NCI-H1092 treated with DMSO at 0.1 percent for 48 hours (cell line): ENCODE data around the gene GPR61.

Experiments
- DNase-seq: peaks from one replicate; lab custom pipeline; 2025; lab: John Stamatoyannopoulos, UW

Gene GPR61

DNA sequence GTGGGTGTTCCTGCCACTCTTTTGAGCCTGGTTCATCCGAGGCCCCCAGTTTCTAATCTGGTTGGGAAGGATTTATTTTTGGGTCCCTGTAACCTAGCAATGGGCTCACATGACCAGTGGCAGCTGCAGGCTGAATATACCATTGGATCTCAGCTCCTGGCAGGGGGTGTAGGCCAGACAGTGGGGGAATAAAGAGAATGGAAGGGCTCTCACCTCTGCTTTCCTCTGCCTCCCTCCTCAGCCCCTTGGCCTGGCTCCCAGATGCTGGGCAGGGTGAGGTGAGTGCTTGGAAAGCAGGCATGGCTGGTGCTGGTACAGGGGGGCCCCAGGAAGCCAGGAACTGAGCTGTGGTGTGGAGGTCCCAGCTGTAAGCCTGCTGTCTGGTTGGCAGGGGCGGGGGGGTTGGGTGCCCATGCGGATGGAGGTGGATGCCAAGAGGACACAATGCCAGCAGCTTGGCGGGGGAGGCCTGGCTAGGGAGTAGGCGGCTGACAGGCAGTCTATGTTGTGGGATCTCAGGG lies 3.6 kb upstream of the GPR61 start:
- DNase-seq, result peak; percentile 89

DNA sequence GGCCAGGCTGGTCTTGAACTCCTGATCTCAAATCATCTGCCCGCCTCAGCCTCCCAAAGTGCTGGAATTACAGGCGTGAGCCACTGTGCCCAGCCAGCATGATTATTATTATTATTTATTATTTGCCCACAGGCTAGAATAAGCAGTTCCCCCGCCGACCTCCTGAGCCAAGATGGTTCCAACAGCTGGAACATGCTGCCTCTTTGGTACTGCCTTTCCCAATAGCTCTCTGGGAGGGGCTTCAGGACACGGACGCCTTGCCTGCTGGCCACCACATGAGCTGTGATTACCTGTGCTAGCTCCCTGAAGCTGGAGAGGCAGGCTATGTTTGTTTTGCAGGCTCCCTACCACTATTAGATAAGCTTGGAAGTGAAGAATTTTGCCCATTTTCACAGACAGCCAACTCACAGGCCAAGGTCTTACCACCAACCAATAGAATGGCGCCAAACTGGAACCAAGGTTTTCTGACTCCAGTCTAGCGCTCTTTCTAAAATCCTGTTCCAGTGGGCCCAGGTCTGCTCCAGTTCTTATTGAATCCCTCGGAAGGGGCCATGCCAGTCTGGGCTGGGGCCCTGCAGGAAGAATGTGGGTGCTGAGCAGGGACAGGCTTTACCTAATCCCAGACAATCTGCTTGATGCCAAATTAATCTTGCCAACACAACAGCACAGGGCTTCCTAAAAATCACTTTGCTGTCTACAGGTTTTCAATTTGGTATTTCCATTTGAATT lies 2.1 kb upstream of the GPR61 start:
- DNase-seq, result no peak

DNA sequence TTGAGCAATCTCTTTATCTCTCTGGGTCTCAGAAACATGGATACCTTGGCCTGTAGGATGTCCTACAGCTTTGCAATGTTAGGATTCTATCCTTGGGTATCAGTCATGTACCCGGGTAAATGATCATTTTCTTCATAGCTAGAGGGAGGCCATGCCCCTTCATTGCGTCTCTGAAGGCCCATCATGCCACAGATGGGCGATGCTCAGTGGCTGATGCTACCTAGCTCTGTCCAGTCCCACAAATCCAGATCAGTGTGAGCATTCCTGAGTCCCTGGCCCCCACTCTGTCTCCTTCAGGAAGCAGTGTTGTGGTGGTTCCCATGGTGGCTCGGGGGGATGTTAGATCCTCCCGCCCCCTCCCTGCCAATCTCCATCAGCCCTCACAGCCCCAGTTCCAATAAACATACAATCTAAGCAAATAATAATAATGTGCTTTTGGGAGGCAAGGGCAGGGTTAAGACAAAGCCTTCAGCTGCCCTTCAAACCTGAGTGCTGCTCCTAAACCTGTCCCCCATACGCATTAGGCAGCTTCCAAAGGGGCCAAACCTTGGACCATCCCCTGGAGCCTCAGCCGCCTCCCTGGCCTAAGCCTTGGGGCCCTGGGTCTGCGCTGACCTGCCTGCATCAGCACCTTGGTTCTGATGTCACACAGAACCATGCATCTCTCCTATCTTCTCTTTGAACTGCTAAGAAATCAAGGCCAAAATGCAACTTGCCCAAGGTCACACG lies 681 bp upstream of the GPR61 start:
- no peak for DNase-seq

DNA sequence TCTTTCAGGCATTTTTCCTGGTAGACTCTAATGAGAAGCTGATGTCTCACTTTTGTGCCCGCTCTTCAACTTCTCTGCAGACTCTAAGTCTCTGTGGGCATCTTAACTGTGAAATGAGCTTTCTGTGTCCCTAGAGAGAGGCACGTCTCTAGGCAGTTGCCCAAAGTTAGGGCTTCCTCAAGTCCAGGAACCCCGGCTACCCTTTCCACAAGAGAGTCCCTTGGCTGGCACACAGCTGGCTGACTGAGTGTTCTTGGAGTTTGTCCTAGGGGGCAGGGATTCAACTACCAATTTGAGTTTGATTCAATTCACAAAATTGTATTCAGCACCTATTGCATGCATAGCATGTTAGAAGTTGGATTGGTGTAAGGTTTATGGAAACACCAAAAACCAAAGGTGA lies 1.4 kb downstream of the GPR61 start:
- no peak for DNase-seq

DNA sequence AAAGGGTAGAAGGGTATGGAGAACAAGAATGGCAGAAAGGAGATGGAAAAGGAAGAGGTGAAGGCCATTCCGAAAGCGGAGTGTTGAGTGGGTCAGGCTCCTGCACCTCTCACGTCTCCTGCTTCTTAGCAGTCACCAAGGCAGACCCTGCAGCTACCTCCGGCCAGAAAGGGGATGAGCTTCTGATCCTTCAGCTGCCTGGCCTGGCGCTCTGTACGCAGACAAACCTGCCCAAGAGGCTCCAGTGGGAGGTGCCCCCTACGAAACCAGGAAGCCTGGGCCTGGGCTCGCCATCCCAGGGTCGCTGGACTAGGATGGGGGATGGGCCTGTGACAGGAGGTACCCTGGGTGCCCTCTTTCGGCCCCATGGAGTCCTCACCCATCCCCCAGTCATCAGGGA lies 3.0 kb downstream of the GPR61 start:
- DNase-seq, result no peak

DNA sequence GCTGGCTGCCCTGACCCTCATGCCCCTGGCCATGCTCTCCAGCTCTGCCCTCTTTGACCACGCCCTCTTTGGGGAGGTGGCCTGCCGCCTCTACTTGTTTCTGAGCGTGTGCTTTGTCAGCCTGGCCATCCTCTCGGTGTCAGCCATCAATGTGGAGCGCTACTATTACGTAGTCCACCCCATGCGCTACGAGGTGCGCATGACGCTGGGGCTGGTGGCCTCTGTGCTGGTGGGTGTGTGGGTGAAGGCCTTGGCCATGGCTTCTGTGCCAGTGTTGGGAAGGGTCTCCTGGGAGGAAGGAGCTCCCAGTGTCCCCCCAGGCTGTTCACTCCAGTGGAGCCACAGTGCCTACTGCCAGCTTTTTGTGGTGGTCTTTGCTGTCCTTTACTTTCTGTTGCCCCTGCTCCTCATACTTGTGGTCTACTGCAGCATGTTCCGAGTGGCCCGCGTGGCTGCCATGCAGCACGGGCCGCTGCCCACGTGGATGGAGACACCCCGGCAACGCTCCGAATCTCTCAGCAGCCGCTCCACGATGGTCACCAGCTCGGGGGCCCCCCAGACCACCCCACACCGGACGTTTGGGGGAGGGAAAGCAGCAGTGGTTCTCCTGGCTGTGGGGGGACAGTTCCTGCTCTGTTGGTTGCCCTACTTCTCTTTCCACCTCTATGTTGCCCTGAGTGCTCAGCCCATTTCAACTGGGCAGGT lies 3.8 kb downstream of the GPR61 start:
- no peak for DNase-seq

DNA sequence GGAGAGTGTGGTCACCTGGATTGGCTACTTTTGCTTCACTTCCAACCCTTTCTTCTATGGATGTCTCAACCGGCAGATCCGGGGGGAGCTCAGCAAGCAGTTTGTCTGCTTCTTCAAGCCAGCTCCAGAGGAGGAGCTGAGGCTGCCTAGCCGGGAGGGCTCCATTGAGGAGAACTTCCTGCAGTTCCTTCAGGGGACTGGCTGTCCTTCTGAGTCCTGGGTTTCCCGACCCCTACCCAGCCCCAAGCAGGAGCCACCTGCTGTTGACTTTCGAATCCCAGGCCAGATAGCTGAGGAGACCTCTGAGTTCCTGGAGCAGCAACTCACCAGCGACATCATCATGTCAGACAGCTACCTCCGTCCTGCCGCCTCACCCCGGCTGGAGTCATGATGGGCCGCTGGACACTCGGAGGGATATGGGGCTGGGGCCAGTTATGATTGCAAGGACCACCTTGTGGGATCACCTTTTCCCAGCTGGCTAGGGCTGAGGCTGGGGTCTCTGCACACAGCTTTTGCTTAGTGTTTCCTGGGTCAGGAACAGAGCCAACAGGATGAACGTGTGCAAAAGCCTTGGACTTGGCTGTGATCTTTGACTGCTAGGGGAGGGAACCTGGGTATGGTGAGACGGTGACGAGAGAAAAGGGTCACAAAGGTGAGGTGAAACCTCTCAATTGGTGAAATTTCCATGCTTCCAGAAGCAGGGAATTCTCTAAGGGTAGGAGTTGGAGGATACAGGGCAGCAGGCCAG lies 4.5 kb downstream of the GPR61 start:
- no peak for DNase-seq

DNA sequence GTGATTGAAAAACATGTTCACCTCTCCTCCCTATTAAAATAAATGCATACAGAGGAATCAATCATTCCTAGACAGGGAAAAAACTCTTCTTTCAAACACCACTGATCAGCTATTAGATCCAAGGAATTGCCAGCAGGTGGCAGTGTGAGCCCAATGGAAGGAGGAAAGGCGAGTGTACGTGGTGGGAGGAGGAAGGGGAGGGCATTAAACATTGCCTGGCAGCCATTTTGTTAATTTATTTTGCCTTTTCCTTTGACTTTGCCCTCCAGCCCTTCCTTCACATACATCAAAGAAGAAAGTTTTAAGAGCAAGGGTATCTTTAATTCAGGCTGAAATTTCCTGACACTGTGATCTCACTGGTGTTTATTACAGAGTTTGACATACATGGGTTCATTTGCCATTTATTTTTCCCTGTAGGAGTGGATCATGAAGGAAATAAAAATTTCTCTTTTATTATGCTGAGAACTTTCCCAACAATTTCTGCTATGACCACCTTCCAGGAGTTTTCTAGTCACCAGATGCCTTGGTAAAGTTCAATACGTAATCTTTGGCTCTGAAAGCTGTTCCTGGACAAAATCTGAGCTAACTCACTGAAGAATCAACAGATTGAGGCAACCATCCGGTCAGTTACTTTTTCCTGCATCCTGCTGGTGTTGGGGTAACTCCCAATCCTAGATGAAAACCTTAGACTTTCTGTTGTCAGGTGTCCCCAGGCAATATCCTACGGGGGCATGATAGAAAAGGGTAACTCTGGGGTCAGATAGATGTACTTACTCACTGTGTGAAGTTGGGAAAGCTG lies 6.8 kb downstream of the GPR61 start:
- DNase-seq, result peak; percentile 93

DNA sequence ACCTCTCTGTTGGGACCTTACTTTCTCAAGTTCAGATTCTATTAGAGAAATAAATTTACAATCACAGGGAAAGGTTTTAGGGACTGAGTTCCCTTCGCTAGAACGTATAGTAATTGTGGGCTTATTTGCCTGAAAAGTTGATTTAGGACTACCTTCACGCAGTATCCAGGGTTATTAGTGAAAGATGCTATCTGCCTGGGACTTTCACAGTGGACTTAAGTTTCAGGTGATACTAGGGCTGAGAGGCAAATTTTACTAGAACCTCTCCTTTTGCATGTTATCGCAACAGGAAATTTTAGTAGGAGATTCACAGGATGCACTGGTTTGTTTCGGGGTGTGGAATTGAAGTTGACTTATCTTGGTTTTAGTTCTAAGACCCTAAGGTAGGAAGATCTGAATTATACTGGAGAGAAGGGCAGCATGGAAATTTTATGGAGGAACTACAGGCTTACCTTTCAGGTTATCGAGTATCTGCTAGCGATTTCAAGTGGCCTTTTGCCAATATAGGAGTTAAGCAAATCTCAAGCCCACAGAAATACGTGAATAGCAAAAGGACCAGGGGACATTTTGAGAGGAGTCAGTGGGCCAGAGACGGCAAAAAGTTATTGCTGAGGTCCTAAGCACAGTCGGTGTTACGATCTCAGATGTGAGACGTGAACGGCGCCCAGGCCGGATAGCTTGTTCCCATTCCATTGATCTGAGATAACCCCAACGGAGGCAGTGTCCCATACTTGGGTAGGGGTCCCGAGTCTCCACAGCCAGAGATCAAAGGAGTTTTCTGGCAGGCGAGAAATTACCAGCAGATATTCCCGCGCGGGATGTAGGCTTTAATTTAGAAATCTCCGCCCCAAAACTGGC lies 8.0 kb downstream of the GPR61 start:
- no peak for DNase-seq

DNA sequence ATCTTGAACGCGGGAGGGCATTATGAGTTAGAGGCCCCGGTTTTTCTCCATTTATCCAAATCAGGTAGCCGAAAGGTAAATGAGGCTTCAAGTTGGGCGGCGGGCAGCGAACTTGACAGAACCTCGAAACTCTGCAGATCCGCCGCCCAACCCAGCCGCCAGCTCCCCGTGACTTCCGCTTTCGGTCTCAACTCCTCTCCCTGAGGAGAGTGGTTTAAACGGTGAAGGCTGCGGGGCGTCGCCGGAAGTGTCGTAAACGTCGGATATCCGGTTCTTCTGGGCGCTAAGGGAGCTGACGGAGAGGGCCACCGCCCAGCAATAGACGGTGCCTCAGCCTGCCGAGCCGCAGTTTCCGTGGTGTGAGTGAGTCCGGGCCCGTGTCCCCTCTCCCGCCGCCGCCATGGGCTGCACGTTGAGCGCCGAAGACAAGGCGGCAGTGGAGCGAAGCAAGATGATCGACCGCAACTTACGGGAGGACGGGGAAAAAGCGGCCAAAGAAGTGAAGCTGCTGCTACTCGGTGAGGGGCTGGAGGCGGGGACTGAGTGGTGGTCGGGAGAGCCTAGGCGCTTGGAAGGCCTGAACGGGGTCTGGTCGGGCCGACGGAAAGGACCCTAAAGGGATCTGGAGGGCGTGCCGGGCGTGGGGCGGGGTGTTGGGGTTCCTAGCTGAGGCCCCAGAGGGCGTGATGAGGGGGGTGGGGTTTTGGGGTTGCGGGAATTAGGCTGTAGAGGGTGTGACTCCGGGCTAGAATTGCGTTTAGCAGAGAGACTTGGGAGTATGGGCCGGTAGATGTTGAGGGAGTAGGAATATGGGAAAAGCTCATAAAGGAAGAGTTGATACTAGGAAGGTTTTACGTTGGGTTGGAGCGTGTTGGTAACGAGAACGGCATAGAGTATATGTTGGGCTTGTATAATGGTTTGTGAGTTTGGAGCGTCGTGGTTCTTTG lies 8.9 kb downstream of the GPR61 start, which contains the start of gene GNAI3:
Gene GNAI3 (plus strand): TSS at position 295 of the 947 bp plus-strand sequence. CDS start 106 bp downstream, at position 401.
- peak; percentile 92 for DNase-seq

DNA sequence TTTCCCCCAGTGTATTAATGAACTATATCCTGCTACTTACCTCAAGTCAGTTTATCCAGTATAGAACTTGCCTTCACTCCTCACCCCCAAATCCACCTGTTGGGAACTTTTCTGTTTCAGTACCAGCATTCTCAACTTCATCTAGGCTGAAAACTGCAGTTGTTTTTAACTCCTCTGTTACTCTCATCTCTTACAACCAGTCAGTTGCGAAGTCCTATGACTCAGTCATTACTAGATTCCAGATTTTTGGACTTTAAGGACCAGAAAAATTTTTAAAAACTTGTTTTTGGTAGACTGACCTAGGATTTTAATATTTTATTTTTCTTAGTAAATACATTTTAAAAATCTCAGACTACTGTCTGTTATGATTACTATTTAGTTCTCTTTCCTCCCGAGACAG lies 16.9 kb downstream of the GPR61 start:
- no peak for DNase-seq

DNA sequence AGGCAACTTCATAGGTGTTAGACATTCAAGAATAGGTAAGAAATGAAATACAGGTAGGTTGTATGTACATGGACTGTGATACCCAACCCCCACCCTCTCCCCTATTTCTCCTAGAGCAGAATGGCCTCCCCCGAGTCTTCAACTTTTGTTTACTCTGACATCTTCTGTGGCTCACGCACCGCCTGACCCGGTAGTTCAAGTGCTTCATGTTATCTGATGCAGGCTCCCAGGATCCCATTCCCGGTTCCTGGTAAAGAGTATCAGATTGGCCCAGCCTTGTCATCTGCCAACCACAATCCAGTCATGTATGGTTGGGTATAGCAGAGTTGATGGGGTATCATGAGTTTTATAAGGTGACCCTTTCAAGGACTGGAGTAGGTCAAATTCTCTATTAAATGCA lies 17.8 kb downstream of the GPR61 start:
- DNase-seq, result no peak

DNA sequence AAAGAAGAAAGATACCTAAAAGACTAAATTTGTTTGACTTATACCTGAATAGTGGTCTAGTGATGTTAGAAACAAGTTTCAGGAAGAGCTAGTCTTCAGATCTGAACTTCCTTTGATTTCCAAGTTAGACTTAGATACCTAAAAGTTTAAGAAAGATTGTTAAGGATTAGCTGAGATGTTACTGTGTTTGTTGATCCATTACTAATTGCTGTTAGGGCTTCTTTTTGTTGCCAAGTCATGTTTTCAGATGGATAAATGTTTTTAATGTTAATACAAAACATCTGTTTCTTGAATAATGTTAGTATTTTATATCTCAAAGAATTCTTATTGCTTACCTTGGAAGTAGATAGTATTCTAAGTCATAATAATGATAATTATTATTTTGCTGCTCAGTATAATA lies 20.3 kb downstream of the GPR61 start:
- DNase-seq, result no peak

DNA sequence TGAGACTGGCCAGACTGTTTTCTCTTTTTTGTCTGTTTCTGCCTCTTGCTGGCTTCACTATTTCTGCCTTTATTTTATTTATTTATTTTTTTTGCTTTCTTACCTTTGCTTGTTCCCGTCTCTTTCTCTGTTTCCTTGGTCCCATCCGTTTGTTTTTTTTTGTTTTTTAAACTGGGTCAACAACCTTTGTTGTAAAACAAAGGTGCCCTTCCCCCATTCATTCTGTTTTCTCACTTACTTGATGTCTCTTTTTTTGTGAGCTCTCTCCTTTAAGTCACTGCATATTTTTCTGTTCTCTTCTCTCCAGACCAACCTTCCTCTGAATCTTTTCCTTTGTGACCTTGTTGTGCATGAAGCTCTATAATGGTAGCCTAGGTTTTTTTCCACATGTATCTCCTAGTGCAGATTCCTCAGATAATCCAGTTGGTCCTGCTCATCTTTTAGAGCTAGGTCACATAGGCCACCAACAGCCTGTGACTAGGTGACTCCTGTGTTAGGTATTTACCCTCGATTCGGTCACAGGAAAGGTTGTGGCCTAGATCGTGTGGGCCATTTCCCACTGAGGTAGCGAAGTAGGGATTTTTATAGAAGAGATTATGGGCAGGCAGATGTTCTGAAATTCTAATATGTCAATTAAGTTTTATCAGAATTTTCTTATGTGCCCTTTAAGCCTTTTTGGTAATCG lies 24.7 kb downstream of the GPR61 start:
- DNase-seq, result no peak

DNA sequence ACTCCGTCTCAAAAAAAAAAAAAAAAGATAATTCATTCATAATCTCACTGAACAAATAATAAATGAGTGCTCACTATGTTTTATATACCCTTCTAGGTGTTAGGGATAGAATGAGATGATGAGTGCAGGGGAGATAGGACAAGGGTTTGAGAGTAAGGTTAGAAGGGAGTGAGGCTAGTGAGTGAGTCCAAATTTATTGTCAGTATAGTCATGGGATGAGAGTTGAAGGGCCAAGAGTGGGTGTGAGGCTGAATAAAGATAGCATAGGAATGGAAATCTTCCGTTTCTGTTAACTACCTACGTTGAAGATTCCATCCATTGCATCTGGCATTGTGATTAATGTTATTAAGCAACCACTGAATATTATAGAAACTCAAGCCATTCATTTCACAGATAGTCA lies 25.6 kb downstream of the GPR61 start:
- no peak for DNase-seq

DNA sequence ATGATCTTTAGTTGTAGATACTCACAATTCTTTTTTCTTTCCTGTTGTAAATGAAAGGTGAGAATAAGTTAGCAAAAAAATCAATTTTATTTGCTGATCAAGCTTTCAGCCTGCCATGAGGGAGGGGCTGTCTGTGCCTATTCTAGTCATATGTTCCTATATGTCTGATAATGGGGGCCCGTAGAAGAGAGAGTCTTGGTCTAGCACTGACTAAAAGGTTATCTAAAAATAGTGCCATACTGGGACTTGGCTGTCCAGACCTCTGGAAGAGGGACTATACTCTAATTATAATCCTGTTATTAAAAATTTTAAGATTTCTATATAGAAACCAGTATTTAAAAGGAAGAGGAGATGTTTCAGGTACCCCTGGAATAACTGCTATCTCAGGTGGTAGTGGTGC lies 27.3 kb downstream of the GPR61 start:
- no peak for DNase-seq

DNA sequence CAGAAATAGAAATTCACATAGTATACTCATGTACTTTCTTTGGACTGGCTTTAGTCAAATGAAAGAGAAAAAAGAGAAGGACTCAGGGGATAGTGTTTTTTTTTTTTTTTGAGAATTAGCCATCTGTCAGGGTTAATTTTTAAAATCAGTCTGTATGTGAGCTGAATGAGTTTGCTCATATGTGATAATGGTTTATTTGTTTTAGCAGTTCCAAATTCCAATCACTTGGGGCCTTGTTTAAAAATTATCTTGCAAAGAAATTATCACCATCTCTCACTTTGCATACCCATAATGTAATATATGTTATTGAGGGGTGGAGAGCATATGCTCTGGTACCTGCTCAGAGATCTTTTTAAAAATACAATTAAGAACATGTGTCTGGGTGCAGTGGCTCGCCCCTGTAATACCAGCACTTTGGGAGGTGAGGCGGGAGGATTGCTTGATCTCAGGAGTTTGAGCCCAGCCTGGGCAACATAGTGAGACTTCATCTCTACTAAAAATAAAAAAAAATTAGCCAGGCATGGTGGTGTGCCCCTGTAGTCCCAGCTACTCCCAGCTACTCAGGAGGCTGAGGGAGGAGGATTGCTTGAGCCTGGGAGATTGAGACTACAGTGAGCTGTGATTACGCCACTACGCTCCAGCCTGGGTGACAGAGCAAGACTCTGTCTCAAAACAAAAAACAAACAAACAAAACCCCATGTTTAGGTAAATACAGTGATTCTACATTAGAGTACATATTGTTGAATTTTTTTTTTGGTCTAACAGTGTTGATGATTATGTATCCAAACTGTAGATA lies 28.4 kb downstream of the GPR61 start:
- DNase-seq, result no peak

DNA sequence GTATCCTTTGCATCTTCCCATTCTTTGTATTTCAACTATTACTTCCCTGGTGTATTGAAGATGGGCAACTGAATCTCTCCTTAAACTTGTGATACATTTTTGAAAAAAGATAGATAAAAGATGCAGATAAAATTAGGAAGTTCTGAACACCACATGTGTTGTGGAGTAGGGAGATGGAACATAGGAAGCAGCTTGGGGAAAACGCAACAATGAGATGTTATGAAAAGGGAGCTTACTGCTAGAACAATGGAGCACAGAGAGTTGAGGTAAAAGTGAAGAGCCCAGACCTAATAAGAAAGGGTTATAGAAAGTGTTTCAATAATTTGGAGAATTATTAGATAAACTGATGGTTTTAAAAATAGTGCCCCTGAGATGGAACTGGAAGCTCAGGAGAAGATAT lies 29.7 kb downstream of the GPR61 start:
- DNase-seq, result no peak
